Kidney epithelial cell (primary cell): ENCODE measurements around the gene EXOC6B. TPM values are rescaled to one million over a fixed set of nuclear protein-coding genes. Genes with fewer than 3 reads are reported as not detected.

Experiments
- DNase-seq: peaks from one replicate; pipeline ENCODE4 v3.0.0-alpha.2; 2010; ENCODE audit warnings: low read depth
- H3K27me3 ChIP-seq: 2 replicates; pipeline ENCODE4 v1.6.0; 2011; ENCODE audit warnings: low read length; ENCODE audit not compliant: control insufficient read depth, insufficient read depth
- H3K36me3 ChIP-seq: 2 replicates; pipeline ENCODE4 v1.5.1; 2011; ENCODE audit warnings: low read length; ENCODE audit not compliant: control insufficient read depth, insufficient read depth
- H3K4me3 ChIP-seq: 2 replicates; pipeline ENCODE4 v1.5.1; 2011; ENCODE audit warnings: low read depth, mild to moderate bottlenecking, control low read depth, low read length
- total RNA-seq: library from RNA; depleted of rRNA; stranded (reverse); fragments of >200 nt; gene quantifications from 2 replicates; pipeline ENCODE4 v1.2.3, GENCODE V29; 2015
- TF ChIP-seq, protein P1 (sequence below): IDR thresholded peaks from 2 replicates; pipeline ENCODE4 v1.5.1; 2011; ENCODE audit warnings: mild to moderate bottlenecking, moderate library complexity, low read length, control low read depth, inconsistent platforms; ENCODE audit not compliant: insufficient read depth, poor library complexity, severe bottlenecking

Gene EXOC6B
- total RNA-seq, 1 donor from 2014 or later, result 21.8 TPM

- H3K4me3 ChIP-seq, result no peak overlapping the region
- no peaks in the 10 kb centered on the region for H3K27me3 ChIP-seq
- no peaks in the 10 kb centered on the region for H3K36me3 ChIP-seq
- DNase-seq, result no peak
- TF ChIP-seq, protein P1, sequence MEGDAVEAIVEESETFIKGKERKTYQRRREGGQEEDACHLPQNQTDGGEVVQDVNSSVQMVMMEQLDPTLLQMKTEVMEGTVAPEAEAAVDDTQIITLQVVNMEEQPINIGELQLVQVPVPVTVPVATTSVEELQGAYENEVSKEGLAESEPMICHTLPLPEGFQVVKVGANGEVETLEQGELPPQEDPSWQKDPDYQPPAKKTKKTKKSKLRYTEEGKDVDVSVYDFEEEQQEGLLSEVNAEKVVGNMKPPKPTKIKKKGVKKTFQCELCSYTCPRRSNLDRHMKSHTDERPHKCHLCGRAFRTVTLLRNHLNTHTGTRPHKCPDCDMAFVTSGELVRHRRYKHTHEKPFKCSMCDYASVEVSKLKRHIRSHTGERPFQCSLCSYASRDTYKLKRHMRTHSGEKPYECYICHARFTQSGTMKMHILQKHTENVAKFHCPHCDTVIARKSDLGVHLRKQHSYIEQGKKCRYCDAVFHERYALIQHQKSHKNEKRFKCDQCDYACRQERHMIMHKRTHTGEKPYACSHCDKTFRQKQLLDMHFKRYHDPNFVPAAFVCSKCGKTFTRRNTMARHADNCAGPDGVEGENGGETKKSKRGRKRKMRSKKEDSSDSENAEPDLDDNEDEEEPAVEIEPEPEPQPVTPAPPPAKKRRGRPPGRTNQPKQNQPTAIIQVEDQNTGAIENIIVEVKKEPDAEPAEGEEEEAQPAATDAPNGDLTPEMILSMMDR, result no peak
Observed at GRCh38 chr2:72386288-72386687, 439.5 kb downstream of the EXOC6B start.

DNA sequence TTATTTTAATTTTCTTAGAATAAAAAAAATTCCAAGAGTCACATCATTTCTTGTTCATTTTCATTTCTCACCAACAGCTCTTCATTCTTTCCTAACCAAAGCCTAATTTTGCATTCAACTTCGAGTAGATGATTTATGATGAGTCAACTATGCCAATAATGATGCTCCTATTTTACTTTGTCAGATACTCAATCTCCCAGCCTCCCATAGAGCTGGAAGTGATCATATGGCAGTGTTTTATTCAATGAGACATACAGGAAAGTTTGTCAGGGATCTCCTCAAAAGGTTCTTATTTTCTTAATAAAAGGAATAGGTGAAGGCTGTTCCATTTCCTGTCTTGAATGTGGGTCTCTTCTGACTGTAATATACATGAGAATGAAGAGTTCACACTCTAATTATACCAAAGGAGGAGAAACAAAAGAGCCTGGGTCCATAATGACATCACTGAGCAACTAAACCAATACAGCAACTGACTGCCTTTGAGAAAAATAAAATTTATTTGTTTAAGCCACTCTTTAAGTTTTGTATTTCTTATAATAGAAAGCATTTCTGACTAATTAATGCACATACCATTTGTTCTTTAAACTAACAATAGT lies 447.0 kb downstream of the EXOC6B start:
- TF ChIP-seq, protein P1, result no peak
- Histone ChIP-seq H3K4me3 (no peak overlapping the region), H3K27me3 (no peaks in the 10 kb centered on the region), H3K36me3 (no peaks in the 10 kb centered on the region)
- DNase-seq, result no peak

DNA sequence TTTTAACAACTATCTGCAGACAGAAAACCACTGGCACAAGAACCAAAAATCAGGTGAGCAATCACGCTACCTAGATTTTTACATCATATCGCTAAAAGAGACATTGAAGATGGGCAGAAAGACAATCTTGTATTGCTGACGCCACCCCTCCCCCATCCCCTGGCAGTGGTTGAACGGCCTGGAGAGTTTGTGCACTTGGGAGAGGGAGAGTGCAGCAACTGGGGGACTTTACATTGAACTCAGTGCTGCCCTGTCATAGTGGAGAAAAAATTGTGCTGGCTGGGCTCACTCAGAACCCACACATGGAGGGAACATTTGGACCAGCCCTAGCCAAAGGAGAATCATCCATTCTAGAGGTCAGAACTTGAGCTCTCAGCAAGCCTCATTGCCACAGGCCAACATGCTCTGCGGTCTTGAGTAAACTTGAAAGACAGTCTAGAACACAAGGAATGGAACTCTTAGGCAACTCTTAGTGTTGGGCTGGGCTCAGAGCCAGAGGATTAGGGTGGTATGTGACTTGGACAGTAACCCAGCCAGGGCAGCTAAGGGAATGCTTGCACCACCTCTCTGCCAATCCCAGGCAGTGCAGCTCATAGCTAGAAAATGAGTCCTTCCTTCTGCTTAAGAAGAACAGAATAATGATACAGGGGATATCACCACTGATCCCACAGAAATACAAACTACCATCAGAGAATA lies 458.2 kb downstream of the EXOC6B start:
- no peaks in the 10 kb centered on the region for H3K27me3 ChIP-seq
- no peak overlapping the region for H3K4me3 ChIP-seq
- DNase-seq, result no peak
- no peaks in the 10 kb centered on the region for H3K36me3 ChIP-seq
- TF ChIP-seq, protein P1, result peak; percentile 17

DNA sequence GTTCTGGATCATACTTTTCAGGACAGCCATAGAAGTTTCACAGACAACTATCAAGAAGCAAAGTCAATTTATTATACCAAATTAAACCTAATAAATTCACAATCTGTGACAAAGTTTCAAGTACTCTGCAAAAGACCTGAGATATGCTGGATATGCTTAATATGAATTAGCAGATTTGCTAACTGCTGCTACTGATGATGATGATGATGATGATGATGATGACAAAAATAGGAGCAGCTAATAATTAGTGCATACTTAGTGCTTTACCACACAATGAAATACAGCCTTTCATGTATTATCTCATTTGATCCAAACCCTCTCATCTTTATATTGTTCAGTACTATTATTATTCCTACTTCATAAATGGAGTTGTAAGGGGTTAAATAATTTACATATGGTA lies 462.4 kb downstream of the EXOC6B start:
- TF ChIP-seq, protein P1, result no peak
- no peak overlapping the region for H3K4me3 ChIP-seq
- no peaks in the 10 kb centered on the region for H3K36me3 ChIP-seq
- no peaks in the 10 kb centered on the region for H3K27me3 ChIP-seq
- DNase-seq, result no peak

- Histone ChIP-seq H3K36me3 (no peaks in the 10 kb centered on the region), H3K27me3 (no peaks in the 10 kb centered on the region), H3K4me3 (no peak overlapping the region)
- DNase-seq, result no peak
- TF ChIP-seq, protein P1, result no peak
Observed at GRCh38 chr2:72362733-72363132, 463.1 kb downstream of the EXOC6B start.
